ENCODE measurements around the gene ADAMTSL5.
A peak's percentile ranks its signal among the peaks of the same experiment; 100 is the strongest.
"Not testable (repeated sequence)": the region's sequence is repeated elsewhere in the genome, so short reads cannot be mapped to it uniquely, and the experiment has no call there.

ADAMTSL5 gene

DNA sequence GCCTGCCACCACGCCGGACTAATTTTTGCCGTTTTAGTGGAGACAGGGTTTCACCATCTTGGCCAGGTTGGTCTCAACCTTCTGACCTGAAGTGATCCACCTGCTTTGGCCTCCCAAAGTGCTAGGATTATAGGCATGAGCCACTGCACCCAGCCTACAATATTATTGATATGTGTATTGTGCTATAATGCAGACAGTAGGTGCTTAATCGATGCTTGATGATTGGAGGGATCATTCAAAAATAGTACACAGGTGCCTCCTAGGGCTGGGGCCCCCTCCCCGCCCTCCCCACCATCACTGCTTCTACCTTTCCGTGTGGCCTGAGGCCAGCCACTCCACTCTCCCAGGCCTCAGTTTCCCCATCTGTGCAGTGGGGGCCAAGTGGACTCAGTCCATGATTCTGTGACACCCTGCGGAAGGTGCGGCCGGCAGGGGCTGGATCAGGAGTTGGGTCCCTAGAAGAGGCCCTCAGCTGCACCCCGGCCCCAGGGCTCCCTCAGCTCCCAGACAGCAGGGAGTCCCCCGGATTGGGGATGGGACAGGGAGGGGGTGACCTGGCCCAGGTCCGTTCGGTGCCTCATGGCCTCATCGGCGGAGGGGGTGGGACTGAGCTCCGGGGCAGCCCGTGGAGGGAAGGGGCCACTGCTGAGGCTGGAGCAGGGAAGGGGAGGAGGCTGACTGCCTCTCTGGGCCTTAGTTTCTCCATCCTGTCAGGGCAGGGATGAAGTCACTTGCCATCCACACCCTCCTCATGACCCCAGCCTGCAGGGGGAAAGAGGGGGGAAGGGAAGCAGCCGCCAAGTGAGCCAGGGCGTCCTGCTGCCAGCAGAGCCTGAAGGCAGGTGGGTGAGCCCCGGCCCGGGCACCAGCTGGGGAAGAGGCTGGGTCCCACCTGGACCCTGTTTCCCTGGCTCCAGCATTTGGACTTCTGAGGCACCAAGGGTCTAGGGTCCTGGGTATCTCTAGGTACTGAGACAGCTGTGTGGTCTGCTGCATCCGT lies 1.2 kb downstream of the ADAMTSL5 start:
- DNase-seq = no peak

DNA sequence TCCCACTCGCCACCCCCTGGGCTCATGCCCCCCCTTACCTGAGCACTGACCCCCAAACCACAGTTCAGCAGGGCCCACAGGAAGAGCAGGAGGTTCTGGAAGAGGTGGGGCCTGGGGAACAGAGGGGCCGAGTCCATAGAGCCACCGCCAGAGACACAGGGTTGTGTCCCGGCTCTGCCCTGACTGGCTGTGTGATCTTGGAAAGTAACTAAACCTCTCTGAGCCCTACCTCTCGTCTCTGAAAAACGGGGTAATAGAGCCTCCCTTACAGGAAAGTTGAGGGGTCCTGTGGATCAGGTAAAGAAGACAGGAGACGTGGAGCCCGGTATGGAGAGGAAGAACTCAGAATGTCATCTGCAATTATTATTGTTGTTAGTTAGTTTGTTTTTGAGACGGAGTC lies 2.0 kb downstream of the ADAMTSL5 start:
- DNase-seq = no peak

DNA sequence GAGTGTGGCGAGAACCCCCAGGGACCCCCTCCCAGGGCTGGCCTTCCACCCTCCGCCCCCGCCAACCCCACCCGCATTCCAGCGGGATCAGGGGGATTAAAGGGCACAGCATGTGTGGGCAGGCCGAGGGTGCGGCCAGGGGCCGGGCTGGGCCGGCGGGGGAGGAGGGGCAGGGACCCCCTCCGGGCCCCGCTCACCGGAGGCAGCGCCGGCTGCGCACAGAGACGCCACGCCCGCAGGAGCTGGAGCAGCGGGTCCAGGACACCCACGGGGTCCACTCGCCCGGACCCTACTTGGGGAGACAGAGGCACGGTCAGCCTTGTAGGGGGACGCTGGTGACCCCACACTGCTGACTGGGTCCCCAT lies 2.4 kb downstream of the ADAMTSL5 start:
- no peak for DNase-seq

DNA sequence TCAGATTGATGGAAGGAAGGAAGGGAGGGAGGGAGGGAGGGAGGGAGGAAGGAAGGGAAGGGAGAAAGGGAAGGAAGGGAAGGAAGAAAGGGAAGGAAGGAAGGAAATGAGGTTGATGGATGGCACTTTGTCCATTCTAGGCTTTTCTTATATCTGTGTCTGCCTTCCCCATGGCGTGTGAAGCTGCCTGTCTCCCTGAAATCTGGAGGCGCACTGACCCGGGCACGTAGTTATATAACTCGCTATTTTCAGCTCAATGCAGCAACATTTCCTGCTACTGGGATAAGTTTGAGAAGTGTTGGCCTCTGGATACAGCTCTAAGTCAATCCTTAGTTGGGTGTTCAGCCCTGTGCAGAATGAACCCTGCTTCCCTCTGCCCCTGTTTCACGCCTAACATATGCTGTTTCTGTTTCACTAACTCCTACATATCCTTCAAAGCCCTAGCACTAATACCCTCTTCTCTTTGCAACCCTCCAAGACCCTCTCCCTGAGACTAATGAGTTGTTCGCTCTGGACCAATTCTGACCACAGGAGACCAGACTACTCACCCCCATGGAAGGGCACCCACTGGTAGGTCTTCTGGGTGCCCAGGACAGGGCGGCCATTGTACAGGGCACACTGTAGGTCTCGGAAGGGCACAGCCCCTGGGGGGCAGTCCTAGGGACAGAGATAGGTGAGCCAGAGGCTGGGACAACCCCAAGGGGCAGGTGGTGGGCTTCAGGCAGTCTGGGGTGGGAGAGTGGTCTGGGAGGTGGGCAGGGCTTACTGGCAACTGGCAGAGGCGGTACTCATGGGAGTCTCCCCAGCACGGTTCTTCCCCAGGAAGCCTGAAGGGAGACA lies 3.0 kb downstream of the ADAMTSL5 start:
- DNase-seq = no peak

- no peak for DNase-seq
Measured at GRCh38 chr19:1508507-1508856, 4.3 kb downstream of the ADAMTSL5 start.

- peak; percentile 94 for DNase-seq
Measured at GRCh38 chr19:1507763-1508506, 4.9 kb downstream of the ADAMTSL5 start.

GRCh38 chr19:1507192-1507660 lies 5.6 kb downstream of the ADAMTSL5 start:
- DNase-seq = no peak

GRCh38 chr19:1505991-1506881 lies 6.6 kb downstream of the ADAMTSL5 start:
- no peak for DNase-seq

DNA sequence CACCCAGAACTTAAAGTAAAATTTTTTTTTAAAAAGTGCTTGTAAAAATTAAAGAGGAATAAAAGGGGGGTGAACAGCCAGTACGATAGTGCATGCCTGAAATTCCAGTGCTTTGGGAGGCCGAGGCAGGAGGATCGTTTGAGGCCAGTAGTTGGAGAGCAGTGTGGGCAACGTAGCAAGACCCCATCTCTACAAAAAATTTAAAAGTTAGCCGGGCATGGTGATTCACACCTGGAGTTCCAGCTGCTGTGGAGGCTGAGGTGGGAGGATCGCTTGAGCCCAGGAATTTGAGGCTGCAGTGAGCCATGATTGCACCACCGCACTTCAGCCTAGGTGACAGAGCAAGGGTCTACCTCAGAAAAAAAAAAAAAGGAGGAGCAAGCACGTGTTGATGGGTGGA lies 7.8 kb downstream of the ADAMTSL5 start:
- no peak for DNase-seq

DNA sequence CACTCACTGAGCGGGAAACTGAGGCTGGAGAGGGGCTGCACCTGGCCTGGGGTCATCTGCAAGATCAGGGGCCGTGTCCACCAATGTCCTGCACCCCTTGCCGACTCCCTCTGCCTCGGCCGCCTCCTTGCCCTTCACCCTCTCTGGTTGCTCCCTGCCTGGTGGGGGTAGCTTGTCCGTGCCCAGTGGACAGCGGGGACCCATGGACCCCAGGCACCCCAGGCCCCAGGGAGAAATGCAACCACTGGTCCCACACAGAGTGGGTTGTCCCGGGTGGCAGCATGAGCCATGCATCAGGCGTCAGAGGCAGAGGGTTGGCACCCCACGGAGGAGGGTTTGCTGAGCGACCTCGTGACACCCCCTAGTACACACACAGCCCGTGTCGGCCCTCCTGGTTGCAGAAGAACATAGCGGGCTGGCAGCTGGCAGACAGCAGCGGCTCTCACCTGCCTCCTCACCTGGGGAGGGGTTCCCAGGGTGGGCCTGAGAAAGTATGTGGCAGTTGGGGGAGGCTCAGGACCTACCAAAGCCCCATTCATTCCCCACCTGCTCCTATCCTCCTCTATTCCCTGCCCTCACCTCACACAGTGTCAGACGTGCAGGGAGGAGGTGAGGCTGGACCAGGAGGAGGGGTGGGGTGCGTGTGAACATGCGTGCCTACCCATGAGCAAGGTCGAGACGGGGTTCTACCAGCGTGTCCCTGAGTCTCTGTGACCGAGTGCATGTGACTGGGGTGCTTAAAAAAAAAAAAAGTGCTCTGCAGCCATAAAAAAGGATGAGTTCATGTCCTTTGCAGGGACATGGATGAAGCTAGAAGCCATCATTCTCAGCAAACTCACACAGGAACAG lies 8.7 kb downstream of the ADAMTSL5 start:
- no peak for DNase-seq

DNA sequence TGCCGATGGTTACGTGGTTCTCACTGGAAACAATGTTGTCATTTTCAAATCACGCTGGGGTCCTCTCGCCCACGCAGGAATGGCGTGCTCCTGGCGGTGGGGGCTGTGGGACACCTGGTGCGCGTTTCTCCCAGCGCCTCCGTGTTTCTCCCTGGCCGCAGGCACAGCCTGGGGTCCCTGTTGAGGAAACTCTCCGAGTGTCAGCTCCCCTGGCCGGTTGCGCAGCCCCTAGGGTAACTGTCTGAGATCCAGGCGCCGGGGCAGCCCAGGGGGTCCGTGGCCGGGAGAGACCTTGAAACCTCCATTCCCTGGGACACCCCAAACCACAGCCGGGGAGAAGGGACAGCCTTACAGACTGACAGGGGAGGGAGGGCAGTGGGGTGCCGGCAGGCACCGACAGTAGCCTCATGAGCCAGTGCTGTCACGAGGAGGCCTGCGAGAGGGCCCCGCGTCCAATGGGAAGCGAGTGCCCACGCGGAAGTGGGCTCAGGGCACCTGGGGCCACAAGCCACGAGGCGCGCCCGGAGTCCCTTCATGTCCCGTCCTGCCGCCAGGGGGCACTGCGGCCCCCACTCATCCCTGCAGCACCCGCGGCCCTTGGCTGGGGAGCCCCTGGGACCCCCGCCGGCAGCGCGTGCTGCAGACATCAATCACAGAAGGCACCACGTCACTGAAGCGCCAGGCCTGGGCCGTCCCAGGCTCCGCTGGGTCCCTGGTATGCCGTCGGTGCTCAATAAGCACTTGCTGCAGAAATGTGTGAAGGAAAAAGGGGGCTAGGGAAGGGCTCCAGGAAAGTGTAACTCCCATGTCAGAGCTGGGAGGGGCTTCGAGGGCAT lies 9.5 kb downstream of the ADAMTSL5 start:
- peak; percentile 77 for DNase-seq

- no peak for DNase-seq
Measured at GRCh38 chr19:1502433-1503088, 10.3 kb downstream of the ADAMTSL5 start.

GRCh38 chr19:1501200-1501595 lies 11.6 kb downstream of the ADAMTSL5 start:
- no peak for DNase-seq

GRCh38 chr19:1499231-1499630 lies 13.6 kb downstream of the ADAMTSL5 start:
- not testable (repeated sequence) for DNase-seq

DNA sequence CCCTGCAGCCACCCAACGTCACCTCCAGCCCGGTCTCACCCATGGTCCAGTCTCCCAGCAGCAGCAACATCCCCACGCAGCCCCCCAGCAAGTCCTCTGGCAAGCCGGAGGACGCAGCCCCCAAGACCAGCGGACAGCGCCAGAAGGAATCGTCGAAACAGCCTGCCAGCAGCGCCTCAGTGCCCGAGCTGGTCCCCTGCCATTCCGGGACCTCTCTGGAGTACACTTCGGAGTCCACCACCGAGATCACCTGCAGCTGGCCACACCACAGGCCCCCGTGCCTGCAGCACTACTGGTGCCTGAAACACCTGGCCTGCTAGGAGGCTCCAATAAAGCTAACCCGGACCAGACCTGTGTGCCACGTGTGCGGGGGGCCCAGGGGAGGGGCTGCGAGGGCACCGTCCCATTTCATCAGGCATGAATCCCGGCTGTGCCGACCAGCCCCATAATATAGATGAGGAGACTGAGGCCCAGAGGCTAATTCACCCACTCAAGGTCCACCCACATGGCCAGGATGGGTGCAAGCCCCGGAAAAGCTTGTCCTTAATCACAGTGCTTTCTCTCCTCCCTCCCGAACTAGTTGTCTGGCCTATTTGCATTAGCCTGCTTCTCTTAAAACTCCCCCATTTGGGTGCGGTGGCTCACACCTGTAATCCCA lies 15.1 kb downstream of the ADAMTSL5 start:
- DNase-seq = no peak

DNA sequence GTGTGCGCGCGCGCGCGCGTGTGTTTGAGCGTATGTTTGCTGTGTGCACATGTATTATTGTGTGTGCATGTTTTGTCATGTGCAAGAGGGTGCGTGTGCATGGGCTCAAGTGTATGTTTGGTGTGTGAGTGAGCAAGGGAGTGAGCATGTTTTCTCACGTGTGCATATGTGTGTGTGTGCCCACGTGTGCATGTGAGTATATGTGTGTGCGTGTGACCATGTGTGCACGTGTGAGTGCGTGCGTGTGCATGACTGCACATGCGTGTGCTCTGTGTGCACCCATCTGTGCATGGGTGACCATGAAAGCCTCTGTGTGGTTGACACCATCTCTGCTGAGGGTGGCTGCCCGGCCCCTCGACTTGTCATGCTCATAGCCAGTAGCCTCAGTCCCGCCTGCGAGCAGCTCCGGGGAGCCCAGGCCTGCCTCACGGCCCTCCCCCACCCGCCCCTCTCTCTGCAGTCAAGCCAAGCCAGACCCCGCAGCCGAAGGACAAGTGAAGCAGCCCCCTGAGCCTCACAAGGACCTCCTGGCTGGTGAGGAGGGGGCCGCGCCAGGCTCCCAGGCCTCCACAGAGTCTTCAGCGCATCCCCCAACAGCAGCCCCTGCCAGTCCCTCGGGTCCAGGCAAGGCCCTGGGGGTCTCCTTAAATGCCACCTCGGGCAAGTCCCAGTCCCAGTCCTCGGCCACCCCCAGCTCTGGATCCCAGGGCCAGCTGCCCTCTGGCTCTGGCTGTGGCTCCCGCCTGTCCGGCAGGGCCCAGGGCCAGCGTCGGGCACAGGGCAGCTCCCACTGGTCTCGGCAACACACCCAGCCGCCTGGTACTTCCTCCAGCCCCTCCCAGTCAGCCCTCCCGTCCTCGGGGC lies 15.9 kb downstream of the ADAMTSL5 start:
- DNase-seq = no peak

- no peak for DNase-seq
Measured at GRCh38 chr19:1495799-1496713, 16.8 kb downstream of the ADAMTSL5 start.
